Stimulated activated CD8-positive, alpha-beta memory T cell treated with anti-CD3 and anti-CD28 coated beads, Interleukin-15, amount 100 ng/mL, for 4 hours (primary cell): Measurements from ENCODE around the gene SMPD3.

Source experiments
- DNase-seq, 2 donors: peaks; one replicate each; pipeline ENCODE4 v3.0.0-alpha.2; 2020; ENCODE audit warnings: low read depth in 2 of 2

Gene SMPD3

GRCh38 chr16:68472581-68472980 lies 24.3 kb upstream of the SMPD3 start:
- no peak for DNase-seq

- DNase-seq = no peak
These were observed 22.3 kb upstream of the SMPD3 start for GRCh38 chr16:68470461-68471150.

- DNase-seq = no peak
These were observed 21.6 kb upstream of the SMPD3 start for GRCh38 chr16:68469796-68470460.

GRCh38 chr16:68468842-68469241 lies 20.5 kb upstream of the SMPD3 start:
- no peak for DNase-seq

- no peak for DNase-seq
These were observed 17.9 kb upstream of the SMPD3 start for GRCh38 chr16:68466174-68466573.

- no peak for DNase-seq
These were observed 15.6 kb upstream of the SMPD3 start for GRCh38 chr16:68463904-68464303.

GRCh38 chr16:68460067-68460466 lies 11.8 kb upstream of the SMPD3 start:
- DNase-seq = no peak

GRCh38 chr16:68459457-68459856 lies 11.1 kb upstream of the SMPD3 start:
- no peak for DNase-seq

GRCh38 chr16:68458551-68458950 lies 10.2 kb upstream of the SMPD3 start:
- DNase-seq = no peak

GRCh38 chr16:68458101-68458500 lies 9.8 kb upstream of the SMPD3 start:
- no peak for DNase-seq

GRCh38 chr16:68455631-68456030 lies 7.3 kb upstream of the SMPD3 start:
- DNase-seq = no peak

- no peak for DNase-seq
These were observed 6.7 kb upstream of the SMPD3 start for GRCh38 chr16:68454920-68455435.

- DNase-seq = no peak
These were observed 5.5 kb upstream of the SMPD3 start for GRCh38 chr16:68453816-68454215.

GRCh38 chr16:68452176-68452575 lies 3.9 kb upstream of the SMPD3 start:
- no peak for DNase-seq

GRCh38 chr16:68451676-68452075 lies 3.4 kb upstream of the SMPD3 start:
- no peak for DNase-seq

GRCh38 chr16:68450741-68451255 lies 2.5 kb upstream of the SMPD3 start:
- DNase-seq = no peak

- DNase-seq = no peak
These were observed 502 bp downstream of the SMPD3 start for GRCh38 chr16:68447653-68448359.

- DNase-seq = no peak
These were observed 1.3 kb downstream of the SMPD3 start for GRCh38 chr16:68446681-68447652.

GRCh38 chr16:68445458-68445857 lies 2.9 kb downstream of the SMPD3 start:
- DNase-seq = no peak

- DNase-seq = no peak
These were observed 4.2 kb downstream of the SMPD3 start for GRCh38 chr16:68444056-68444657.

GRCh38 chr16:68436581-68436980 lies 11.7 kb downstream of the SMPD3 start:
- no peak for DNase-seq
